Caco-2 (cell line): ENCODE results near the gene MMD. TPM values are rescaled to one million over a fixed set of nuclear protein-coding genes. Genes with fewer than 3 reads are reported as not detected.

Experiments used
- BruUV-seq: library from RNA; stranded (reverse); fragments of 400-500 nt; replicated peaks from 2 replicates; lab custom pipeline; 2021; lab: Mats Ljungman, UMichigan
- CTCF ChIA-PET: fragments of 300-600 bp; sonication (Branson Sonifier 250); formaldehyde crosslinking; loops from one replicate; lab custom pipeline; 2022; ENCODE audit warnings: antibody characterized with exemption; lab: Charles Lee
- POLR2A ChIA-PET: fragments of 300-600 bp; sonication (Branson Sonifier 250); formaldehyde crosslinking; loops from one replicate; lab custom pipeline; 2022; ENCODE audit warnings: antibody characterized with exemption; lab: Charles Lee
- DNase-seq, 2 experiments: peaks; one replicate each; pipeline versions ENCODE4 v3.0.0 to v3.0.0-alpha.2; 2020 to 2022
- H3K27me3 ChIP-seq: replicated peaks from 2 replicates; pipeline ENCODE4 v1.6.0; 2011; ENCODE audit warnings: low read length; ENCODE audit not compliant: control insufficient read depth, insufficient read depth
- H3K36me3 ChIP-seq: 2 replicates; pipeline ENCODE4 v1.5.1; 2011; ENCODE audit warnings: low read length; ENCODE audit not compliant: control insufficient read depth, insufficient read depth
- H3K4me1 ChIP-seq: fragments of 250-450 bp; sonication (Bioruptor Pico); 2 replicates; pipeline ENCODE4 v1.5.1; 2020; ENCODE audit warnings: mild to moderate bottlenecking
- H3K4me3 ChIP-seq: 2 replicates; pipeline ENCODE4 v1.5.1; 2011; ENCODE audit warnings: low read depth, mild to moderate bottlenecking, control low read depth, low read length
- H3K9me3 ChIP-seq: fragments of 250-450 bp; sonication (Bioruptor Pico); 2 replicates; pipeline ENCODE4 v1.5.1; 2020; ENCODE audit warnings: mild to moderate bottlenecking, moderate library complexity
- H3K27ac Mint-ChIP-seq: one replicate; pipeline ENCODE4 v1.8.0; 2022; ENCODE audit warnings: mixed read lengths; ENCODE audit not compliant: unreplicated experiment
- H3K27me3 Mint-ChIP-seq: one replicate; pipeline ENCODE4 v1.8.0; 2022; ENCODE audit warnings: mixed read lengths; ENCODE audit not compliant: insufficient read depth, unreplicated experiment
- H3K36me3 Mint-ChIP-seq: one replicate; pipeline ENCODE4 v1.8.0; 2022; ENCODE audit warnings: mild to moderate bottlenecking, mixed read lengths; ENCODE audit not compliant: insufficient read depth, unreplicated experiment
- H3K4me1 Mint-ChIP-seq: one replicate; pipeline ENCODE4 v1.8.0; 2022; ENCODE audit warnings: low read depth, mixed read lengths; ENCODE audit not compliant: unreplicated experiment
- H3K4me3 Mint-ChIP-seq: one replicate; pipeline ENCODE4 v1.8.0; 2022; ENCODE audit warnings: mild to moderate bottlenecking, moderate library complexity, mixed read lengths; ENCODE audit not compliant: unreplicated experiment
- H3K9me3 Mint-ChIP-seq: one replicate; pipeline ENCODE4 v1.8.0; 2022; ENCODE audit warnings: mixed read lengths; ENCODE audit not compliant: unreplicated experiment
- CTCF ChIP-seq, 2 experiments: fragments of 200-600 bp in 1 of 2; IDR thresholded peaks; 1 replicate in 1 of 2; 2 replicates in 1 of 2; pipeline versions ENCODE4 v1.5.1 to v1.8.0; 2011 to 2022; ENCODE audit warnings: antibody characterized with exemption in 1 of 2, control low read depth in 1 of 2, inconsistent platforms in 1 of 2, low read depth in 1 of 2, low read length in 1 of 2, mild to moderate bottlenecking in 1 of 2, moderate library complexity in 1 of 2; ENCODE audit not compliant: insufficient read depth in 1 of 2, severe bottlenecking in 1 of 2, unreplicated experiment in 1 of 2
- intact Hi-C: fragments of 100-400 bp; cut with micrococcal nuclease; formaldehyde crosslinking; loops from one replicate; pipeline ENCODE4 v1.10.0; 2022; ENCODE audit not compliant: unreplicated experiment
- total RNA-seq: library from RNA; stranded (reverse); gene quantifications from 2 replicates; pipeline ENCODE4 v1.2.3, GENCODE V29; 2022

Gene MMD
- total RNA-seq, 1 experiment from 2014 or later = 38.6 TPM

- TF ChIP-seq CTCF (IDR thresholded peaks at IDR 0.05; ENCODE audit: insufficient read depth in 1 of 2, low read depth in 1 of 2, low read length in 1 of 2, severe bottlenecking in 1 of 2, unreplicated experiment in 1 of 2) = no peak
- DNase-seq = no peak
- Histone ChIP-seq H3K27me3 (no peaks in the 10 kb centered on the region), H3K9me3 (no peaks in the 10 kb centered on the region), H3K4me3 (no peak overlapping the region), H3K36me3 (no peaks in the 10 kb centered on the region), H3K4me1 (no peaks in the 10 kb centered on the region)
- Mint-ChIP-seq H3K4me3 (no peak overlapping the region), H3K9me3 (peaks cover 7% of the 10 kb centered on the region), H3K4me1 (peaks cover 6% of the 10 kb centered on the region), H3K27me3 (no peaks in the 10 kb centered on the region), H3K36me3 (no peaks in the 10 kb centered on the region), H3K27ac (no peak overlapping the region)
- ChIA-PET POLR2A (no interaction called here), CTCF (no interaction called here)
- intact Hi-C loops = no loop called here
- BruUV-seq = no TSS peak
These were observed 70.4 kb downstream of the MMD start for GRCh38 chr17:55351226-55351625.

GRCh38 chr17:55350825-55351205 lies 70.8 kb downstream of the MMD start:
- Histone ChIP-seq H3K4me3 (no peak overlapping the region), H3K4me1 (no peaks in the 10 kb centered on the region), H3K36me3 (no peaks in the 10 kb centered on the region), H3K9me3 (no peaks in the 10 kb centered on the region), H3K27me3 (no peaks in the 10 kb centered on the region)
- BruUV-seq = no TSS peak
- no peaks in the 10 kb centered on the region for H3K27me3 Mint-ChIP-seq
- no peak for DNase-seq
- peaks cover 6% of the 10 kb centered on the region for H3K4me1 Mint-ChIP-seq
- intact Hi-C loops = no loop called here
- no peak for TF ChIP-seq CTCF (IDR thresholded peaks at IDR 0.05; ENCODE audit: insufficient read depth in 1 of 2, low read depth in 1 of 2, low read length in 1 of 2, severe bottlenecking in 1 of 2, unreplicated experiment in 1 of 2)
- CTCF ChIA-PET = no interaction called here
- no peak overlapping the region for H3K4me3 Mint-ChIP-seq
- POLR2A ChIA-PET = no interaction called here
- H3K36me3 Mint-ChIP-seq = no peaks in the 10 kb centered on the region
- H3K27ac Mint-ChIP-seq = no peak overlapping the region
- peaks cover 11% of the 10 kb centered on the region for H3K9me3 Mint-ChIP-seq

GRCh38 chr17:55348749-55349354 lies 72.8 kb downstream of the MMD start:
- TF ChIP-seq CTCF (IDR thresholded peaks at IDR 0.05; ENCODE audit: insufficient read depth in 1 of 2, low read depth in 1 of 2, low read length in 1 of 2, severe bottlenecking in 1 of 2, unreplicated experiment in 1 of 2) = peak; percentile 83 to 92
- Mint-ChIP-seq H3K4me3 (no peak overlapping the region), H3K4me1 (peaks cover 6% of the 10 kb centered on the region), H3K36me3 (no peaks in the 10 kb centered on the region), H3K9me3 (peaks cover 18% of the 10 kb centered on the region), H3K27me3 (no peaks in the 10 kb centered on the region), H3K27ac (no peak overlapping the region)
- Histone ChIP-seq H3K36me3 (no peaks in the 10 kb centered on the region), H3K4me3 (no peak overlapping the region), H3K9me3 (no peaks in the 10 kb centered on the region), H3K27me3 (no peaks in the 10 kb centered on the region), H3K4me1 (no peaks in the 10 kb centered on the region)
- intact Hi-C loops = loop anchor here (1.0 to 5.0 kb wide), 6 partner anchors 25 to 356 kb away; partner anchors contain the start of gene HLF
- peak; percentile 51 to 68 for DNase-seq
- no TSS peak for BruUV-seq
- ChIA-PET POLR2A (no interaction called here), CTCF (interaction anchor here (0.6 to 2.7 kb wide), 6 partner anchors 9 to 356 kb away, joined by 3 to 9 read pairs (median 6); no protein-coding TSS in a partner anchor)
